Activated T-helper 2 cell treated with anti-CD3 and anti-CD28 coated beads, Interferon-gamma antibody, Interleukin-2, Interleukin-4, amounts not matched to agents 10 μg/mL and 5 μg/mL and 100 μg/mL, durations not matched to agents 14 hours and 24 hours and 36 hours (primary cell): ENCODE measurements around the gene HMGN3. TPM values are rescaled to one million over a fixed set of nuclear protein-coding genes. Genes with fewer than 3 reads are reported as not detected.

Source experiments
- DNase-seq: peaks from one replicate; pipeline ENCODE4 v3.0.0; 2021; ENCODE audit warnings: low spot score
- H3K27ac Mint-ChIP-seq: one replicate; pipeline ENCODE4 v1.8.0; 2021; ENCODE audit warnings: mixed read lengths
- H3K27me3 Mint-ChIP-seq: one replicate; pipeline ENCODE4 v1.8.0; 2021; ENCODE audit warnings: low read depth, mixed read lengths
- H3K36me3 Mint-ChIP-seq: one replicate; pipeline ENCODE4 v1.8.0; 2021; ENCODE audit warnings: low read depth, mixed read lengths
- H3K4me1 Mint-ChIP-seq: one replicate; pipeline ENCODE4 v1.8.0; 2021; ENCODE audit warnings: low read depth, mixed read lengths
- H3K4me3 Mint-ChIP-seq: one replicate; pipeline ENCODE4 v1.8.0; 2021; ENCODE audit warnings: low read depth, mild to moderate bottlenecking, moderate library complexity, mixed read lengths
- H3K9me3 Mint-ChIP-seq: one replicate; pipeline ENCODE4 v1.8.0; 2021; ENCODE audit warnings: mixed read lengths
- intact Hi-C: fragments of 100-400 bp; cut with micrococcal nuclease; formaldehyde crosslinking; loops from one replicate; pipeline ENCODE4 v1.15.1; 2023
- total RNA-seq: library from RNA; stranded (reverse); gene quantifications from 2 replicates; pipeline ENCODE4 v1.2.3, GENCODE V29; 2022

Gene HMGN3
- total RNA-seq, 1 donor from 2014 or later = 66.3 TPM

DNA sequence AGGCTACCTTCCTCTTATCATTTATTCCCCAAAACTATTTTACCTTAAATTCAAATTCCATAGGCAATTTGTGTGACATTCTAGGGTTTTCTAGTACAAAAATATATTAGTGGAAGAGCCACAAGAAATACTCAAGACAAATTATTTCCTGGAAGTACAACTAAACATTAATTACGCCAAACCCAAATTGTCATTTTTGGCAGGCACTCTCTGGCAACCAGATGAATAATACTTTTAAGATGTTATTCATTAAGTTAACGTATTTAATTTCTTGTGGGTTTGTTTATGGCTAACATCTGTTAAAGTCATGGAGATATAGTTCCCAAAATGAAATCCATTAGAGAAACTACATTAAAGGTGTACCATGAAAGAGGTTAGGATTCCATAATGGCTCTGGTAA is 40.5 kb downstream of the HMGN3 start:
- peaks cover 2% of the 10 kb centered on the region for H3K27me3 Mint-ChIP-seq
- no peak overlapping the region for H3K27ac Mint-ChIP-seq
- H3K9me3 Mint-ChIP-seq = peaks cover 4% of the 10 kb centered on the region
- H3K36me3 Mint-ChIP-seq = no peaks in the 10 kb centered on the region
- intact Hi-C loops = no loop called here
- no peak overlapping the region for H3K4me3 Mint-ChIP-seq
- DNase-seq = no peak
- no peaks in the 10 kb centered on the region for H3K4me1 Mint-ChIP-seq

DNA sequence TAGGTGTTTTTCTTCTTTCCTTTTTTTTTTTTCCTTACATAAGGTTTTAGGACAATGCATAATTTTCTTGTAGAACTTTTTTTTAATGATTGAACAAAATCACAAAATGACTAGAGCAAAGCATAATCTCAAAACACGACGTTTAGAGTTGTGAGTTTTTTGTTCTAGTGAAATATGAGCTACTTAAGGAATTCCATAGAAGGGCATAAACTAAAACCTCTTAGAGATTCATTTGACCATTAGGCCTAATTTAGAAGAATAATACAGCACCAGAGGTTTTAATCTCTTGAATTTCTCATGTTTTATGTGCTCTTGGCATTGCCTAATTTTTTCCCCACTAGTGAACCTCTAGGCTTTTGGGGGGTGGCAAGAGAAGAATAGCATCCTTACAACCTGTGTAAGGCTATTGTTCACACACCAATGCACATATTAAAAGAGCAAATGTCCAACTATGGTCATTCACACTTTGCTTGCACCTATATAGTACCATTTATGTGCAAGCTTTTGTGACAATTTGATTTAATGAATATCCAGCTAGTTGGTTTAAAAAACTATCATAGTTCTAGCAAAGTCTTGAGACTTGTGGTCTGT is 44.6 kb downstream of the HMGN3 start:
- intact Hi-C loops = no loop called here
- Mint-ChIP-seq H3K9me3 (peaks cover 4% of the 10 kb centered on the region), H3K27ac (no peak overlapping the region), H3K4me1 (no peaks in the 10 kb centered on the region), H3K27me3 (peaks cover 4% of the 10 kb centered on the region), H3K4me3 (no peak overlapping the region), H3K36me3 (no peaks in the 10 kb centered on the region)
- no peak for DNase-seq

DNA sequence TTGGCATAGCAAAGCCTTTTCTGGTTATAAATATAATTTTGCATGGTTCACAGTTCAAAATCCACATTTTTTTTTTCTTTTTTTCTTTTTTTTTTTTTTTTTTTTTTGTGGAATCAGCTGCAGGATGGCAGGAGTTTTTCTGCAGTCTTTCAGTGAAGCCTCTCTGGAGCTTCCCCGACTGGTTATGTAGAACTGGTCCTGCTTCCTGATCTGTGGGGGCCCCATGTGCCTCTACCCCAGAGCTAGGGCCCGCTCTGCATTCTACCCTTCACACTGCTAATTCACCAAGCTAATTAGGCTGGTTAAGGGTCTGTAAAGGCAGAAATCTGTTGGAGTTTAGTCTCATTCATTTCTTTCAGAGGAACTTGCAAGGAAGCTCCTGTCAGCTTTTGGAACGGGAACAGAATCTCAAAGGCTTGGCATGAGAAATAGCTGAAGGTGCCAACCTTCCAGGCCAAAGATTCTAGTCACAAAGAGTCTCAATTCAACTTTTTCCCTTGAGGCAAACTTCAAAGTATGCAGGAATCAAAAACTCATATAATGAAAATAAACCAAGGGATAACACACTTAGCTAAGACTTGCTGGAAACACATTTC is 45.5 kb downstream of the HMGN3 start:
- Mint-ChIP-seq H3K9me3 (peaks cover 4% of the 10 kb centered on the region), H3K4me3 (no peak overlapping the region), H3K4me1 (no peaks in the 10 kb centered on the region), H3K27ac (no peak overlapping the region), H3K36me3 (no peaks in the 10 kb centered on the region), H3K27me3 (peaks cover 4% of the 10 kb centered on the region)
- intact Hi-C loops = no loop called here
- DNase-seq = no peak

GRCh38 chr6:79188107-79188506 is 46.4 kb downstream of the HMGN3 start:
- Mint-ChIP-seq H3K4me1 (no peaks in the 10 kb centered on the region), H3K9me3 (peaks cover 4% of the 10 kb centered on the region), H3K27me3 (peaks cover 8% of the 10 kb centered on the region), H3K4me3 (no peak overlapping the region), H3K27ac (no peak overlapping the region), H3K36me3 (no peaks in the 10 kb centered on the region)
- intact Hi-C loops = no loop called here
- DNase-seq = no peak

GRCh38 chr6:79186564-79186963 is 47.9 kb downstream of the HMGN3 start:
- Mint-ChIP-seq H3K4me1 (no peaks in the 10 kb centered on the region), H3K4me3 (no peak overlapping the region), H3K9me3 (peaks cover 3% of the 10 kb centered on the region), H3K27ac (no peak overlapping the region), H3K27me3 (peaks cover 8% of the 10 kb centered on the region), H3K36me3 (no peaks in the 10 kb centered on the region)
- intact Hi-C loops = no loop called here
- no peak for DNase-seq

DNA sequence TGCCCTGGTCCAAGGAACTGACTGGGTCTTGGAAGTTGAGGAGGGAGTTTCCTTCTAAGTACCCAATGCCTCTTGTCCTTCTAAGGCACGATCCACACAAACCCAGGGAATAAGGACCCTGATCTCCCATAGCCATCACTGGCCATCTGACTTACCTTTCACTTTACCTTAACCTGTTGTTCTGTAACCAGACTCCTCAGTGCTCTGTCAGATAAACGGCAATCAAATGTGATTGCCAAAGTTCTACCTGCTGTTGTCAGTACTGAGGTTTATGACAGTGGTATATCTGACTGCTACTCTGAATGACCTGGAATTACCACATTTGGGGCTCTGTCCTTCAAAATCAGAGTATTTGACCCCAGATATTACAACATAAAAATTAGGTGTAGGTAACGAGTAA is 49.8 kb downstream of the HMGN3 start:
- H3K27ac Mint-ChIP-seq = no peak overlapping the region
- no peak overlapping the region for H3K4me3 Mint-ChIP-seq
- H3K9me3 Mint-ChIP-seq = no peaks in the 10 kb centered on the region
- DNase-seq = no peak
- H3K4me1 Mint-ChIP-seq = no peaks in the 10 kb centered on the region
- intact Hi-C loops = no loop called here
- H3K27me3 Mint-ChIP-seq = peaks cover 8% of the 10 kb centered on the region
- no peaks in the 10 kb centered on the region for H3K36me3 Mint-ChIP-seq

GRCh38 chr6:79184086-79184485 is 50.4 kb downstream of the HMGN3 start:
- Mint-ChIP-seq H3K27ac (no peak overlapping the region), H3K9me3 (no peaks in the 10 kb centered on the region), H3K36me3 (no peaks in the 10 kb centered on the region), H3K4me1 (no peaks in the 10 kb centered on the region), H3K27me3 (peaks cover 6% of the 10 kb centered on the region), H3K4me3 (no peak overlapping the region)
- intact Hi-C loops = no loop called here
- DNase-seq = no peak

GRCh38 chr6:79180052-79180451 is 54.4 kb downstream of the HMGN3 start:
- peaks cover 5% of the 10 kb centered on the region for H3K27me3 Mint-ChIP-seq
- no peak overlapping the region for H3K27ac Mint-ChIP-seq
- no peaks in the 10 kb centered on the region for H3K4me1 Mint-ChIP-seq
- no peaks in the 10 kb centered on the region for H3K9me3 Mint-ChIP-seq
- intact Hi-C loops = no loop called here
- DNase-seq = no peak
- H3K4me3 Mint-ChIP-seq = no peak overlapping the region
- no peaks in the 10 kb centered on the region for H3K36me3 Mint-ChIP-seq

DNA sequence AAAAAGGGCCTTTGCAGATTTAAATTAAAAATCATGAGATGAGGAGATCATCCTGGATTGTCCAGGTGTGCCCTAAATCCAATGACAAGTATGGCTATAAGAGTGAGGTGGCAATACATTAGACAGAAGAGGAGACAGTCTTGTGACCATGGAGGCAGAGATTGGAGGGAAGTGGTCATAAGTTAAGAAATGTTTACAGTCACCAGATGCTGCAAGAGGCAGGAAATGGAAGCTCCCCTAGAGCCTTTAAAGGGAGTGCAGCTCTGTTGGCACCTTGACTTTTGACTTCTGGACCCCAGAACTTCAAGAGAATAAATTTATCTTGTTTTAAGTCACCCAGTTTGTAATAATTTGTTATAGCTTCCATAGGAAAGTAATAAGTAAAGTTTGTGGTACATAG is 61.1 kb downstream of the HMGN3 start:
- H3K9me3 Mint-ChIP-seq = no peaks in the 10 kb centered on the region
- DNase-seq = no peak
- H3K36me3 Mint-ChIP-seq = no peaks in the 10 kb centered on the region
- no peak overlapping the region for H3K27ac Mint-ChIP-seq
- intact Hi-C loops = no loop called here
- peaks cover 2% of the 10 kb centered on the region for H3K27me3 Mint-ChIP-seq
- no peaks in the 10 kb centered on the region for H3K4me1 Mint-ChIP-seq
- H3K4me3 Mint-ChIP-seq = no peak overlapping the region

DNA sequence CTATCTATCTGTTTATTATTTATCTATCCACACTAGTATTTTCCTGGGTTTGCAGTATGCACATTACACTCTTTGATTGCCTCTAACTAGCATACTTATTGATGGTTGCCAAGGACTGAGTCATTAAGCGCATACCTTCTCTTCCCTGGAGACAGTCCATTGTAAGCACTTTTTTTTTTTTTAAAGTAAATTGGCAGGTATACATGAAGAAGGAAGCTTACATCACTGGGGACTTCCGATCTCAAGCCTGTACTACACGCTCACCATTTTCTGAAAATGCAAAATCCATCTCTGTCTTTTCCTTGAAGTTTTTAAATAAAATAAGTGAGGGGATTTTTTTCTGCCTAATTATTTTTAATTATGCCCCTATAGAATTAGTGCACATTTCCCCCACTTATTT is 63.5 kb downstream of the HMGN3 start:
- no peak overlapping the region for H3K27ac Mint-ChIP-seq
- no peaks in the 10 kb centered on the region for H3K36me3 Mint-ChIP-seq
- intact Hi-C loops = no loop called here

DNA sequence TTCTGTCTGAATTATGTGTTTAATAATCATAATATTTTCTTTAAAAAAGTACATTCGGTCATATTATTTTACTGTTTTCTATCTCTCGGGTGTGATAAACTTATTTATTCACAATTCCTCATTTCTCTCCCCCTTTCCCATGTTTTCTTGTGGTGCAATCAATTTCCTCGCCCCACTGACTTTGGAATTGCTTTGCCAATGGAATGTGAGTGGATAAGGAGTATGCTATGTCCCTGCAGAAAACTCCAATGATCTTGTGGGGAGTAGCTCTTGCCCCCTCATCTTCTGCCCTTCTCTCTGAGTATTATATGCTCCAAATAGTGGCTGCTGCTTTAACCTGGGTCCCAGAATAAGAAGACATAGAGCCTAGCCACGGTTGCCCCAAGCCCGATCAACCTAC is 64.1 kb downstream of the HMGN3 start:
- intact Hi-C loops = no loop called here
- Mint-ChIP-seq H3K4me3 (no peak overlapping the region), H3K36me3 (no peaks in the 10 kb centered on the region), H3K9me3 (no peaks in the 10 kb centered on the region), H3K27ac (no peak overlapping the region), H3K4me1 (no peaks in the 10 kb centered on the region), H3K27me3 (no peaks in the 10 kb centered on the region)
- DNase-seq = no peak

More for the DNA sequence above, 63.5 kb downstream of the HMGN3 start:
- no peak for DNase-seq
- H3K9me3 Mint-ChIP-seq = no peaks in the 10 kb centered on the region
- H3K4me1 Mint-ChIP-seq = no peaks in the 10 kb centered on the region
- H3K4me3 Mint-ChIP-seq = no peak overlapping the region
- H3K27me3 Mint-ChIP-seq = no peaks in the 10 kb centered on the region

DNA sequence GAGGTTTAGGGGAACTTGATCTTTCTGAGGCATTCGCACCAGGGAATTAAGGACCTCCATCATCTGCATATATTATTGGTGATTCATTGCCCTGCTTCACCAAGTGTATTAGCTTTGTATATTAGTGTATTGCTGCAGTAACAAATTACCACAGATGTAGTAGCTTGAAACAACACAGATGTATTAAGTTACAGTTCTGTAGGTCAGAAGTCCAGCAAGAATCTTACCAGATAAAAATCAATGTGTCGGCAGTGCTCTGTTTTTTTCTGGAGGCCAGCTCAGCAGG is 65.8 kb downstream of the HMGN3 start:
- intact Hi-C loops = no loop called here
- H3K27ac Mint-ChIP-seq = no peak overlapping the region
- H3K27me3 Mint-ChIP-seq = no peaks in the 10 kb centered on the region
- H3K4me3 Mint-ChIP-seq = no peak overlapping the region
- DNase-seq = no peak
- H3K9me3 Mint-ChIP-seq = no peaks in the 10 kb centered on the region
- no peaks in the 10 kb centered on the region for H3K36me3 Mint-ChIP-seq
- no peaks in the 10 kb centered on the region for H3K4me1 Mint-ChIP-seq

DNA sequence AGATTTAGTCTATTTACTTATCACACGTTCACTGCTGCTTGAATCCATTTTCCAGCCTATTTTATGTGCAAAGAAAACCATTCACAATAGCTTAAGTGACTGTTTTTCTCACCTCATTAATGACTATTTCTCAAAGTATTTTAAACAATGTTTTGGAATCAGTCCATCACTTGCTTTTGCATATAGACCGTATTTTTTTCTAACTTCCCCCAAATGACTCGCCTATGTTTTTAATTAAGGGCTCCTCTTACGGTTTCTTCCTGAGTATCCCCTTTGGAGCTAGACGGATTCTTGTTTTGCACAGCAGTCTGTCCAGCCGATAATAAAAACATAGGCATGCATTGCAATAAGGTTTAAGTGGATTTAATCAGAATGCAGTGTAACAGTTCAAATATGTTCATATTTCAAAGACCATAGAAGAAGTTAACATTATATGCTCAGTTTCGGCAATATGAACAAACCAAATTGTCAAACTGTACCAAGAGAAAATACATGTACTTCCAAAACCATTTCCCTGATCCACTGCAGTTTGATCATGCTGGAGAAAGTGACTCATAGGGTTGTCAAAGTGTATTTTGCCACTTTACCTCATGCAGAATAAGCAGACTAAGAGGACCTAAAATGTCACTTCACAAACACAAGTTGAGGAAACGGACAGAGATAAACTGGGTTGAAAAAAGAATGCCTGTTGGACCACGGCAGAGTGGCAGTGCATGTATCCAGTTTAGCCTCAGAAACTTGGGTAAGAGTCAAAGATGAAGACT is 66.4 kb downstream of the HMGN3 start:
- no peak overlapping the region for H3K4me3 Mint-ChIP-seq
- intact Hi-C loops = no loop called here
- no peaks in the 10 kb centered on the region for H3K27me3 Mint-ChIP-seq

More for the DNA sequence above, 66.4 kb downstream of the HMGN3 start:
- no peak for DNase-seq
- Mint-ChIP-seq H3K36me3 (no peaks in the 10 kb centered on the region), H3K4me1 (no peaks in the 10 kb centered on the region), H3K9me3 (no peaks in the 10 kb centered on the region), H3K27ac (no peak overlapping the region)
